Measurements from ENCODE around the gene ZNF778. TPM values are rescaled to one million over a fixed set of nuclear protein-coding genes. Genes with fewer than 3 reads are reported as not detected.

ZNF778 gene
- total and polyA plus RNA-seq, 2 of the 8 experiments (the other 6 are each of a cell fraction or from before 2014, with no cell fraction given) = 9.5 to 21.9 TPM

DNA sequence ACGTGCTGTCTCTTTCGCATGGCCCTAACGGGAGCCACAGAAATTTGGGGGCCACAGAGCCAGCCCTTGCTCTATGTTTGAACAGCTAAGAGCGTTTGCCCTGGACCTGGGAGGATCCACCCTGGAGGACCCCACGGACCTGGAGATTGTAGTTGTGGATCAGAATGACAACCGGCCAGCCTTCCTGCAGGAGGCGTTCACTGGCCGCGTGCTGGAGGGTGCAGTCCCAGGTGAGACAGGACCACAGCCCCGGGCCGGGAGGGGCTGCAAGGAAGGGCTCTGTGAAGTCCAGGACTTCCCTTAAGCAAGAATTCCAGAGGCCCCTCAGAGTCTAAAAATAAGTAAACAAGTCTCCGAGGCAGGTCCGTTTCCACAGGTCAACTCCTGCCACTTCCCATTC, 34.0 kb upstream of the ZNF778 start (continued):
- TF ChIP-seq NRF1 (IDR thresholded peaks at IDR 0.05; ENCODE audit: low read depth, low read length) (no peak), RFX5 (IDR thresholded peaks at IDR 0.05; ENCODE audit: borderline replicate concordance, low read depth, low read length) (no peak)
